ENCODE data around the gene RAD51AP1. TPM values are rescaled to one million over a fixed set of nuclear protein-coding genes. Genes with fewer than 3 reads are reported as not detected.

The RAD51AP1 gene
- total RNA-seq, 1 donor from 2014 or later, result 40.1 TPM

- peaks cover 3% of the 10 kb centered on the region for H3K4me1 Mint-ChIP-seq (ENCODE audit: low read depth)
These were observed 27.8 kb downstream of the RAD51AP1 start for GRCh38 chr12:4566474-4566873.

GRCh38 chr12:4567073-4567881, 28.6 kb downstream of the RAD51AP1 start:
- no peaks in the 10 kb centered on the region for H3K36me3 Mint-ChIP-seq (ENCODE audit: insufficient read depth)
- TF ChIP-seq, protein P1, sequence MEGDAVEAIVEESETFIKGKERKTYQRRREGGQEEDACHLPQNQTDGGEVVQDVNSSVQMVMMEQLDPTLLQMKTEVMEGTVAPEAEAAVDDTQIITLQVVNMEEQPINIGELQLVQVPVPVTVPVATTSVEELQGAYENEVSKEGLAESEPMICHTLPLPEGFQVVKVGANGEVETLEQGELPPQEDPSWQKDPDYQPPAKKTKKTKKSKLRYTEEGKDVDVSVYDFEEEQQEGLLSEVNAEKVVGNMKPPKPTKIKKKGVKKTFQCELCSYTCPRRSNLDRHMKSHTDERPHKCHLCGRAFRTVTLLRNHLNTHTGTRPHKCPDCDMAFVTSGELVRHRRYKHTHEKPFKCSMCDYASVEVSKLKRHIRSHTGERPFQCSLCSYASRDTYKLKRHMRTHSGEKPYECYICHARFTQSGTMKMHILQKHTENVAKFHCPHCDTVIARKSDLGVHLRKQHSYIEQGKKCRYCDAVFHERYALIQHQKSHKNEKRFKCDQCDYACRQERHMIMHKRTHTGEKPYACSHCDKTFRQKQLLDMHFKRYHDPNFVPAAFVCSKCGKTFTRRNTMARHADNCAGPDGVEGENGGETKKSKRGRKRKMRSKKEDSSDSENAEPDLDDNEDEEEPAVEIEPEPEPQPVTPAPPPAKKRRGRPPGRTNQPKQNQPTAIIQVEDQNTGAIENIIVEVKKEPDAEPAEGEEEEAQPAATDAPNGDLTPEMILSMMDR (IDR thresholded peaks at IDR 0.05; ENCODE audit: unreplicated experiment), result no peak
- H3K4me1 Mint-ChIP-seq (ENCODE audit: low read depth), result no peaks in the 10 kb centered on the region
- DNase-seq (ENCODE audit: low spot score, unreplicated experiment), result no peak
- H3K4me3 Mint-ChIP-seq (ENCODE audit: low read depth), result no peak overlapping the region
- no peaks in the 10 kb centered on the region for H3K9me3 Mint-ChIP-seq (ENCODE audit: low read depth)
- peaks cover 31% of the 10 kb centered on the region for H3K27me3 Mint-ChIP-seq
- H3K27ac Mint-ChIP-seq, result no peak overlapping the region

More at GRCh38 chr12:4566474-4566873, 27.8 kb downstream of the RAD51AP1 start:
- peaks cover 37% of the 10 kb centered on the region for H3K27me3 Mint-ChIP-seq
- no peak overlapping the region for H3K4me3 Mint-ChIP-seq (ENCODE audit: low read depth)
- peaks cover 1% of the 10 kb centered on the region for H3K36me3 Mint-ChIP-seq (ENCODE audit: insufficient read depth)
- H3K27ac Mint-ChIP-seq, result no peak overlapping the region
- no peak for DNase-seq (ENCODE audit: low spot score, unreplicated experiment)
- H3K9me3 Mint-ChIP-seq (ENCODE audit: low read depth), result no peaks in the 10 kb centered on the region
- TF ChIP-seq, protein P1 (IDR thresholded peaks at IDR 0.05; ENCODE audit: unreplicated experiment), result no peak

GRCh38 chr12:4569261-4569660, 30.6 kb downstream of the RAD51AP1 start:
- DNase-seq (ENCODE audit: low spot score, unreplicated experiment), result no peak
- Mint-ChIP-seq H3K4me1 (ENCODE audit: low read depth) (no peaks in the 10 kb centered on the region), H3K27ac (no peak overlapping the region), H3K4me3 (ENCODE audit: low read depth) (no peak overlapping the region), H3K36me3 (ENCODE audit: insufficient read depth) (no peaks in the 10 kb centered on the region), H3K27me3 (peaks cover 14% of the 10 kb centered on the region), H3K9me3 (ENCODE audit: low read depth) (no peaks in the 10 kb centered on the region)
- TF ChIP-seq, protein P1 (IDR thresholded peaks at IDR 0.05; ENCODE audit: unreplicated experiment), result no peak

- H3K36me3 Mint-ChIP-seq (ENCODE audit: insufficient read depth), result no peaks in the 10 kb centered on the region
- no peaks in the 10 kb centered on the region for H3K9me3 Mint-ChIP-seq (ENCODE audit: low read depth)
- no peaks in the 10 kb centered on the region for H3K27me3 Mint-ChIP-seq
- H3K4me3 Mint-ChIP-seq (ENCODE audit: low read depth), result no peak overlapping the region
- no peaks in the 10 kb centered on the region for H3K4me1 Mint-ChIP-seq (ENCODE audit: low read depth)
- TF ChIP-seq, protein P1 (IDR thresholded peaks at IDR 0.05; ENCODE audit: unreplicated experiment), result no peak
- H3K27ac Mint-ChIP-seq, result no peak overlapping the region
- no peak for DNase-seq (ENCODE audit: low spot score, unreplicated experiment)
These were observed 34.0 kb downstream of the RAD51AP1 start for GRCh38 chr12:4572680-4573079.

GRCh38 chr12:4579305-4580102, 40.8 kb downstream of the RAD51AP1 start:
- no peaks in the 10 kb centered on the region for H3K9me3 Mint-ChIP-seq (ENCODE audit: low read depth)

More at GRCh38 chr12:4579305-4580102, 40.8 kb downstream of the RAD51AP1 start:
- H3K4me1 Mint-ChIP-seq (ENCODE audit: low read depth), result no peaks in the 10 kb centered on the region
- H3K27me3 Mint-ChIP-seq, result peaks cover 26% of the 10 kb centered on the region
- H3K4me3 Mint-ChIP-seq (ENCODE audit: low read depth), result no peak overlapping the region
- H3K27ac Mint-ChIP-seq, result no peak overlapping the region
- H3K36me3 Mint-ChIP-seq (ENCODE audit: insufficient read depth), result no peaks in the 10 kb centered on the region
- TF ChIP-seq, protein P1 (IDR thresholded peaks at IDR 0.05; ENCODE audit: unreplicated experiment), result no peak
- DNase-seq (ENCODE audit: low spot score, unreplicated experiment), result no peak

All from progenitor cell of endocrine pancreas (in vitro differentiated cells).